Spleen (tissue), 7 donors: ENCODE data around the gene DTWD2.

Source experiments
- POLR2A ChIP-seq, 3 donors: fragments of 450-650 bp; IDR thresholded peaks; one replicate each; pipeline ENCODE4 v1.5.1; 2017; ENCODE audit warnings: antibody characterized with exemption in 3 of 3, mild to moderate bottlenecking in 1 of 3
- POLR2AphosphoS5 ChIP-seq, 3 donors: sonication (generic); formaldehyde crosslinking; IDR thresholded peaks; one replicate each; pipeline ENCODE4 v1.5.1; 2017; ENCODE audit warnings: antibody characterized with exemption in 3 of 3
- TF ChIP-seq, protein P1 (sequence below), 11 experiments: fragments of 200-600 bp in 7 of 11; fragments of 450-650 bp in 4 of 11; sonication (generic) in 4 of 11; IDR thresholded peaks in 8 of 11; conservative IDR thresholded peaks in 3 of 11; 1 replicate in 7 of 11; 2 replicates in 4 of 11; pipeline versions ENCODE4 v1.4.0 to v1.8.0; 2016 to 2021; ENCODE audit warnings: antibody characterized with exemption in 11 of 11, inconsistent platforms in 4 of 11, mild to moderate bottlenecking in 1 of 11
- donor health status: DM: no; HTN: no; CAD: no; lungs with moderate emphysema.
- donor health status: DM: no; HTN: no; CAD: no.
- donor health status: DM: no; HTN: no; CAD: no.

DNA sequence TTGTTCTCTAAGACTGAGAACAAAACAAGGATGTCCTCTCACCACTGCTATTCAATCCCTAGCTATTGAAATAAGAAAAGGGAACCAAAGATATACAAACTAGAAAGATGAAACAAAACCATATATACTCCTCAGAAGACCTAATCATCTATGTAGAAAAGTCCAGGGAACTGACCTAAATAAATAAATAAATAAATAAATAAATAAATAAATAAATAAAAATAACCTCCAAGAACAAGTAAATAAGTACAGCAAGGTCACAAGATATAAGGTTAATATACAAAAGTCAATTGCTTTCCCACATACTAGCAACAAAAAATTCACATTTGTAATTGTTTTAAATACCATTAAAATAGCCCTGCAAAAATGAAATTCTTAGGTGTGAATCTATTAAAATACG, 54.6 kb downstream of the DTWD2 start:
- TF ChIP-seq POLR2AphosphoS5 (IDR thresholded peaks at IDR 0.05) (no peak), POLR2A (IDR thresholded peaks at IDR 0.05) (no peak)
- TF ChIP-seq, protein P1, sequence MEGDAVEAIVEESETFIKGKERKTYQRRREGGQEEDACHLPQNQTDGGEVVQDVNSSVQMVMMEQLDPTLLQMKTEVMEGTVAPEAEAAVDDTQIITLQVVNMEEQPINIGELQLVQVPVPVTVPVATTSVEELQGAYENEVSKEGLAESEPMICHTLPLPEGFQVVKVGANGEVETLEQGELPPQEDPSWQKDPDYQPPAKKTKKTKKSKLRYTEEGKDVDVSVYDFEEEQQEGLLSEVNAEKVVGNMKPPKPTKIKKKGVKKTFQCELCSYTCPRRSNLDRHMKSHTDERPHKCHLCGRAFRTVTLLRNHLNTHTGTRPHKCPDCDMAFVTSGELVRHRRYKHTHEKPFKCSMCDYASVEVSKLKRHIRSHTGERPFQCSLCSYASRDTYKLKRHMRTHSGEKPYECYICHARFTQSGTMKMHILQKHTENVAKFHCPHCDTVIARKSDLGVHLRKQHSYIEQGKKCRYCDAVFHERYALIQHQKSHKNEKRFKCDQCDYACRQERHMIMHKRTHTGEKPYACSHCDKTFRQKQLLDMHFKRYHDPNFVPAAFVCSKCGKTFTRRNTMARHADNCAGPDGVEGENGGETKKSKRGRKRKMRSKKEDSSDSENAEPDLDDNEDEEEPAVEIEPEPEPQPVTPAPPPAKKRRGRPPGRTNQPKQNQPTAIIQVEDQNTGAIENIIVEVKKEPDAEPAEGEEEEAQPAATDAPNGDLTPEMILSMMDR (IDR thresholded peaks at IDR 0.05 in 8 of 11, conservative IDR thresholded peaks at IDR 0.05 in 3 of 11), result no peak
